ENCODE measurements around the gene HIVEP3.
A peak's percentile ranks its signal among the peaks of the same experiment; 100 is the strongest.

The HIVEP3 gene

GRCh38 chr1:41647221-41648135 lies 271.2 kb downstream of the HIVEP3 start:
- no peak for DNase-seq

GRCh38 chr1:41646186-41646585 lies 272.5 kb downstream of the HIVEP3 start:
- no peak for DNase-seq

GRCh38 chr1:41645062-41645461 lies 273.7 kb downstream of the HIVEP3 start:
- DNase-seq, result no peak

GRCh38 chr1:41642922-41643821 lies 275.6 kb downstream of the HIVEP3 start:
- no peak for DNase-seq

GRCh38 chr1:41641941-41642527 lies 276.7 kb downstream of the HIVEP3 start:
- no peak for DNase-seq

- DNase-seq, result no peak
These were observed 277.3 kb downstream of the HIVEP3 start for GRCh38 chr1:41641475-41641814.

GRCh38 chr1:41640756-41641474 lies 277.8 kb downstream of the HIVEP3 start:
- no peak for DNase-seq

- DNase-seq, result no peak
These were observed 278.5 kb downstream of the HIVEP3 start for GRCh38 chr1:41640141-41640751.

- DNase-seq, result peak; percentile 67 to 86
These were observed 279.3 kb downstream of the HIVEP3 start for GRCh38 chr1:41639332-41639936.

- DNase-seq, result no peak
These were observed 280.4 kb downstream of the HIVEP3 start for GRCh38 chr1:41638086-41639024.

GRCh38 chr1:41637367-41637766 lies 281.4 kb downstream of the HIVEP3 start:
- no peak for DNase-seq

GRCh38 chr1:41633764-41634163 lies 285.0 kb downstream of the HIVEP3 start:
- DNase-seq, result peak in 1 of 2 donors; percentile 25

- DNase-seq, result no peak
These were observed 285.7 kb downstream of the HIVEP3 start for GRCh38 chr1:41632781-41633575.

GRCh38 chr1:41631971-41632370 lies 286.8 kb downstream of the HIVEP3 start:
- DNase-seq, result no peak

GRCh38 chr1:41631154-41631553 lies 287.6 kb downstream of the HIVEP3 start:
- no peak for DNase-seq

GRCh38 chr1:41629571-41629970 lies 289.2 kb downstream of the HIVEP3 start:
- DNase-seq, result no peak

- DNase-seq, result no peak
These were observed 289.6 kb downstream of the HIVEP3 start for GRCh38 chr1:41629141-41629540.

- no peak for DNase-seq
These were observed 291.0 kb downstream of the HIVEP3 start for GRCh38 chr1:41627491-41628280.
